Central memory CD8-positive, alpha-beta T cell (primary cell): Measurements from ENCODE around the gene FNIP2.
"Not testable (repeated sequence)": the region's sequence is repeated elsewhere in the genome, so short reads cannot be mapped to it uniquely, and the experiment has no call there.

Source experiments
- ATAC-seq: fragments of 150-1000 bp; cut with Tn5 transposase; replicated peaks from 2 replicates; pipeline ENCODE4 v1.10.0; 2022; ENCODE audit warnings: mild to moderate bottlenecking, moderate FRiP score, moderate number of reproducible peaks; ENCODE audit not compliant: poor library complexity, severe bottlenecking; ENCODE audit errors: extremely low read depth
- DNase-seq, 2 donors: peaks; one replicate each; pipeline ENCODE4 v3.0.0; 2021; ENCODE audit warnings: low spot score in 2 of 2
- H3K27ac Mint-ChIP-seq: one replicate; pipeline ENCODE4 v1.8.0; 2022; ENCODE audit warnings: low read depth, mild to moderate bottlenecking, moderate library complexity, mixed read lengths
- H3K27me3 Mint-ChIP-seq: one replicate; pipeline ENCODE4 v1.8.0; 2022; ENCODE audit warnings: mixed read lengths
- H3K36me3 Mint-ChIP-seq: one replicate; pipeline ENCODE4 v1.8.0; 2022; ENCODE audit warnings: mild to moderate bottlenecking, moderate library complexity, mixed read lengths; ENCODE audit not compliant: insufficient read depth
- H3K4me1 Mint-ChIP-seq: one replicate; pipeline ENCODE4 v1.8.0; 2022; ENCODE audit warnings: mixed read lengths
- H3K4me3 Mint-ChIP-seq: one replicate; pipeline ENCODE4 v1.8.0; 2022; ENCODE audit warnings: mild to moderate bottlenecking, moderate library complexity, mixed read lengths
- H3K9me3 Mint-ChIP-seq: one replicate; pipeline ENCODE4 v1.8.0; 2022; ENCODE audit warnings: mixed read lengths

The FNIP2 gene

DNA sequence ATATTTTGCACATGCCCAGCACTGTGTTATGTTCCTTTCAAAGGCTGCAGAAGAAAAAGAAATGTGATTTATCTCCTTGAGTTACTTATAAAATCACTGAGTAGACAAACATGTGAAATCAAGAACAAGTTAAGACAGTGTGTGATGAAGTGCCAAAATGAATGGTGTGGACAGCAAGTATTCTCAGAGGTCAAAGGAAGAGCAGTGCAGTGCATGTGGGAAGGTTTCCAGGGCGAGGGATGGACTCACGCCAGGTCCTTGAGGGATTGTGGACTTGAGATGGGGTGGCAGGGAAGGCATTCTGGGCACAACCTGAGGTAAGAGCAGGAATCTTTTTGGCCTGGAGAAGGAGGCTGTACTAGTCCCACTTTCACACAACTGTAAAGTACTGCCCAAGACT is 115.5 kb downstream of the FNIP2 start:
- Mint-ChIP-seq H3K4me3 (no peak overlapping the region), H3K36me3 (no peaks in the 10 kb centered on the region), H3K27ac (peak overlapping the region; percentile 0), H3K27me3 (no peaks in the 10 kb centered on the region), H3K9me3 (no peaks in the 10 kb centered on the region), H3K4me1 (no peaks in the 10 kb centered on the region)
- ATAC-seq (no peak), DNase-seq (no peak)

DNA sequence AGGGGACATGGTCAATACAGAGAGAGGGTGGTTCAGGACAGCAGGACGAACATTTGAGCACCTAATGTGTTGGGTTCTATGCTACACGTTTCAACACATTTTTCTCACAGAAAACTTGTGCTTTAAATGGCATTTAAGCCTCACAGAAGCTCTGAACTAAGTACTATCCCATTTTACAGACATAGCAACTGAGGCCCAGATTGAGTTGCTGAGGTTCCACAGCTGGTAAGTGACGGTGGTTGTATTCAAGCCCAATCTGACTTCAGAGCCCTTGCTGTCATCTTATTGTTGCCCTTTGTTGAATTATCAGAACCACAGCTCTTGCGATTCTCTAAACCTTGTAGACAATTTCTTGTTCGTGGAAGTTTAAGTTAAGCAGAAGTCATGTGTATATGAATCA is 116.7 kb downstream of the FNIP2 start:
- Mint-ChIP-seq H3K27me3 (no peaks in the 10 kb centered on the region), H3K4me1 (no peaks in the 10 kb centered on the region), H3K36me3 (no peaks in the 10 kb centered on the region), H3K9me3 (no peaks in the 10 kb centered on the region), H3K27ac (no peak overlapping the region), H3K4me3 (no peak overlapping the region)
- no peak for ATAC-seq
- no peak for DNase-seq

DNA sequence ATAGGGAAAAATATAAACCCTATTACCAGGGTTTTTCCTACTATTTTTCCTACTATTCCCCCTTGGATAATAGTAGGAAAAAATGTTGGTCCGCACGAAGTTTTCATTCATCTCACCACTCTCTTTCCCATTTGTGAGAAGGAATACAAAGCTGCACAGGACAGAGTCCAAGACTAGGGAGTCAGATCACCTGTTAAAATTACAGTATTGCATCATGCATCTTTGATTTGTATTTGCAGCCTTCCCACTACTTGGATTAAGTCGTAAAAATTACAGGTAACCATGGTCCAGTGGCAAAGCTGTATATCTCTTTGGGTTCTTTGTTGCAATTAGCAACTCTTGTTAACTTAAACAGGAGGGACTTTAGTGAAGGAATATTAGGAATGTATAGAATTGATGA is 121.5 kb downstream of the FNIP2 start:
- DNase-seq, result no peak
- no peak overlapping the region for H3K4me3 Mint-ChIP-seq
- no peak for ATAC-seq
- H3K27me3 Mint-ChIP-seq, result no peaks in the 10 kb centered on the region
- H3K9me3 Mint-ChIP-seq, result no peaks in the 10 kb centered on the region
- no peaks in the 10 kb centered on the region for H3K36me3 Mint-ChIP-seq
- no peak overlapping the region for H3K27ac Mint-ChIP-seq
- no peaks in the 10 kb centered on the region for H3K4me1 Mint-ChIP-seq

DNA sequence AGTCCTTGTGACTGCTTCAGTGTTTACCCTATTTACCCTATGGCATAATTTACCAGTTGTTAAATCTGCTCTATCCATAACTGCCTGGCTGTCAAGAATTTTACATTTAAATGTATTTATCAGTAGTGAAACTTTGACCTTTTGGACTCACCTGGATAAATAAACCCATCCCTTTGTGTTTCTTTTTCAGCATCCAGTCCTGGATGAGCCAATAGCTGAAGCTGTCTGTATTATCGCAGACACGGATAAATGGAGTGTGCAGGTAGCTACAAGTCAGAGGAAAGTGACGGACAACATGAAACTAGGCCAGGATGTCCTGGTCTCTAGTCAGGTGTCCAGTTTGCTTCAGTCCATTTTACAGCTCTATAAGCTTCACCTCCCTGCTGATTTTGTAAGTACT is 122.4 kb downstream of the FNIP2 start:
- peaks cover 2% of the 10 kb centered on the region for H3K36me3 Mint-ChIP-seq
- H3K4me3 Mint-ChIP-seq, result no peak overlapping the region
- H3K27ac Mint-ChIP-seq, result no peak overlapping the region
- peaks cover 9% of the 10 kb centered on the region for H3K4me1 Mint-ChIP-seq
- H3K9me3 Mint-ChIP-seq, result no peaks in the 10 kb centered on the region
- no peaks in the 10 kb centered on the region for H3K27me3 Mint-ChIP-seq
- DNase-seq, result no peak
- no peak for ATAC-seq

DNA sequence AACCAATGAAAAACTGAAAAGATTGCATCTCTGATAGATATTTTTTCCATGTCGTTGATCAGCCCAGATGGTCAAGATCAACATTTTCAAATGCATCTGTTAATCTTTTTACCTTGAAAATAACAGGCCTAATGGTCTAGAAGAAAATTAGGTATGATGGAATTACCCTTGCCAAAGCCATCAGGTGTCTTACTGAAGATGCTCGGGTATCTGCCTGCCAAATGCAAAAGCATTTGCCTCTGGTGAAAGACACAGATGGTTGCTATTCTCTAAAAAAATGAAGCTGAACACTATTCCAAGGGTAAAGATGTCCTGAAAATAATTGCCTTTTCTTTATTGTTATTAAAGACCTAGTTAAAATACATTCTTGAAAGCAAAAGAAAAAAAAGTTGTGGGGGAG is 126.0 kb downstream of the FNIP2 start:
- Mint-ChIP-seq H3K36me3 (peaks cover 6% of the 10 kb centered on the region), H3K4me1 (peaks cover 18% of the 10 kb centered on the region), H3K9me3 (no peaks in the 10 kb centered on the region), H3K27ac (no peak overlapping the region), H3K4me3 (no peak overlapping the region), H3K27me3 (no peaks in the 10 kb centered on the region)
- ATAC-seq (no peak), DNase-seq (no peak)

DNA sequence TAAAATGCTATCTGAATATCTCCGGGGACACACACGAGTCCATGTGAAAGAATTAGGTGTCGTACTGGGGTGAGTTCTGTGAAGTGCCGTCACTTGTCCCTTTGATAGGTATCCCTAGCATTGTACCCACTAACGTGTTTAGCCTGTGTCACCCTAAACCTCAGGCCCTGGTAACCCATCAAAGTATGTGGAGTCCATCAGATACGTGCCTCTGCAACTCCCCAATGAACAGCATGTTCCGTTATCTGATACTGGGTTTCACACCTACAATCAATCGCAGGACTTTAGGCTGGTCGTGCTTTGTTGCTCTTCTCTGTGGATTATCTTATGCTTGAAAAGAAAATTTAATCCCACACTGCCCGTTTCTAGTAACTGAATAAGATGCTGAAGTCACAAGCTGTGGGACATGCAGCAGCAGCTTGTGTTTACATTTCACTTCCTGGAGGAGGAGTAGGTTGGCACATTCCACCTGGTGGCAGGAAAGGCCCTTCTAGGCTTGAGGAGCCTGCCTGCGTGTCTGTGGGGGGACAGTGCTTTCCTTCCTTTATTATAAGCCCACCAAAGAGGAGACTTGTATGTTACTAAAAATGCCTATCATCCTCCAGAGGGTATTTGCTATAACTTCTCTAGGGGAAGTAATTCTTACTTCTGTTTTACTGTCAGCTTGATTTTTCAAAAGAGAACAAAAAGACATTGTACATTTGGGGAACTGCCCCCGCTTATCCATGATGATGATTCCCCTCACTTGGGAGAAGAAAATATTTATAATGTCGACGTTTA is 127.2 kb downstream of the FNIP2 start:
- Mint-ChIP-seq H3K27ac (peak overlapping the region; percentile 95), H3K27me3 (no peaks in the 10 kb centered on the region), H3K4me3 (no peak overlapping the region), H3K36me3 (peaks cover 8% of the 10 kb centered on the region), H3K9me3 (no peaks in the 10 kb centered on the region), H3K4me1 (peaks cover 23% of the 10 kb centered on the region)
- DNase-seq (peak in 1 of 2 donors; percentile 13), ATAC-seq (peak; percentile 61)

DNA sequence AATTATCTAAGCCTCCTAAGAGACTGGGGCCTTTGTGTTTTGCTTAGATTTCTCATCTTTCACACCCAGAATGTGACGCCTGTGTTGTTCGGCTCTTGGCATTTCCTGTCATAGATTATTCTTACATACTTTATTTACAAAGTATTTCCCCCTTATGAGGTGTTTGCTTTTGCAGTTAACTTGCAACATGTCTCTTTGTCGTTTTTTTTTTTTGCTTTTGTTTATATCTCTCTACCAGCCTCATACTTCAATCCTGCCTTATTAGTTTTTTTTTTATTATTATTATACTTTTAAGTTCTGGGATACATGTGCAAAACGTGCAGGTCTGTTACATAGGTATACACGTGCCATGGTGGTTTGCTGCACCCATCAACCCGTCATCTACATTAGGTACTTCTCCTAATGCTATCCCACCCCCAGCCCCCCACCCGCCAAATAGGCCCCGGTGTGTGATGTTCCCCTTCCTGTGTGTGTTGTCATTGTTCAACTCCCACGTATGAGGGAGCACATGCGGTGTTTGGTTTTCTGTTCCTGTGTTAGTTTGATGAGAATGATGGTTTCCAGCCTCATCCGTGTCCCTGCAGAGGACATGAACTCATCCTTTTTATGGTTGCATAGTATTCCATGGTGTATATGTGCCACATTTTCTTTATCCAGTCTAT is 127.9 kb downstream of the FNIP2 start:
- H3K36me3 Mint-ChIP-seq, H3K9me3 Mint-ChIP-seq, H3K27me3 Mint-ChIP-seq, H3K4me3 Mint-ChIP-seq, DNase-seq: not testable (repeated sequence)
- H3K27ac Mint-ChIP-seq, result peak overlapping the region; percentile 95
- H3K4me1 Mint-ChIP-seq, result peaks cover 27% of the 10 kb centered on the region
- ATAC-seq, result peak; percentile 90

DNA sequence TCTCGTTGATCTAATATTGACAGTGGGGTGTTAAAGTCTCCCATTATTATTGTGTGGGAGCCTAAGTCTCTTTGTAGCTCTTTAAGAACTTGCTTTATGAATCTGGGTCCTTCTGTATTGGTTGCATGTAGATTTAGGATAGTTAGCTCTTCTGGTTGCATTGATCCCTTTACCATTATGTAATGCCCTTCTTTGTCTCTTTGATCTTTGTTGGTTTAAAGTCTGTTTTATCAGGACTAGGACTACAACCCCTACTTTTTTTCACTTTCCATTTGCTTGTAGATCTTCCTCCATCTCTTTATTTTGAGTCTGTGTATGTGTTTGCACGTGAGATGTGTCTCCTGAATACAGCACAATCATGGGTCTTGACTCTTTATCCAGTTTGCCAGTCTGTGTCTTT is 131.6 kb downstream of the FNIP2 start:
- not testable (repeated sequence) for DNase-seq, H3K27me3 Mint-ChIP-seq, H3K9me3 Mint-ChIP-seq, H3K4me3 Mint-ChIP-seq, ATAC-seq, H3K27ac Mint-ChIP-seq, H3K36me3 Mint-ChIP-seq
- peaks cover 36% of the 10 kb centered on the region for H3K4me1 Mint-ChIP-seq

DNA sequence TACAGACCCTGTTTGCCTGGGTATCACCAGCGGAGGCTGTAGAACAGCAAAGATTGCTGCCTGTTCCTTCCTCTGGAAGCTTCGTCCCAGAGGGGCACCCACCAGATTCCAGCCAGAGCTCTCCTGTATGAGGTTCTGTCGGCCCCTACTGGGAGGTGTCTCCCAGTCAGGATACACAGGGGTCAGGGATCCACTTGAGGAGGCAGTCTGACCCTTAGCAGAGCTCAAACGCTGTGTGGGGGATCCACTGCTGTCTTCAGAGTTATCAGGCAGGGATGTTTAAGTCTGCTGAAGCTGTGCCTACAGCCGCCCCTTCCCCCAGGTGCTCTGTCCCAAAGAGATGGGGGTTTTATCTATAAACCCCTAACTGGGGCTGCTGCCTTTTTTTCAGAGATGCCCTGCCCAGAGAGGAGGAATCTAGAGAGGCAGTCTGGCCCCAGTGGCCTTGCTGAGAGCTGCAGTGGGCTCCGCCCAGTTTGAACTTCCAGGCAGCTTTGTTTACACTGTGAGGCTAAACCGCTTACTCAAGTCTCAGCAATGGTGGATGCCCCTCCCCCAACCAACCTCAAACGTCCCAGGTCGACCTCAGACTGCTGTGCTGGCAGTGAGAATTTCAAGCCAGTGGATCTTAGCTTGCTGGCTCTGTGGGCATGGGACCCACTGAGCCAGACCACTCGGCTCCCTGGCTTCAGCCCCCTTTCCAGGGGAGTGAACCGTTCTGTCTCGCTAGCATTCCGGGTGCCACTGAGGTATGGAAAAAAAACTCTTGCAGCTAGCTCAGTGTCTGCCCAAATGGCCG is 133.7 kb downstream of the FNIP2 start:
- H3K4me1 Mint-ChIP-seq, result peaks cover 23% of the 10 kb centered on the region
- not testable (repeated sequence) for H3K36me3 Mint-ChIP-seq, H3K27me3 Mint-ChIP-seq, H3K27ac Mint-ChIP-seq, H3K9me3 Mint-ChIP-seq, H3K4me3 Mint-ChIP-seq
- DNase-seq, result peak; percentile 22 to 30
- ATAC-seq, result peak; percentile 70

DNA sequence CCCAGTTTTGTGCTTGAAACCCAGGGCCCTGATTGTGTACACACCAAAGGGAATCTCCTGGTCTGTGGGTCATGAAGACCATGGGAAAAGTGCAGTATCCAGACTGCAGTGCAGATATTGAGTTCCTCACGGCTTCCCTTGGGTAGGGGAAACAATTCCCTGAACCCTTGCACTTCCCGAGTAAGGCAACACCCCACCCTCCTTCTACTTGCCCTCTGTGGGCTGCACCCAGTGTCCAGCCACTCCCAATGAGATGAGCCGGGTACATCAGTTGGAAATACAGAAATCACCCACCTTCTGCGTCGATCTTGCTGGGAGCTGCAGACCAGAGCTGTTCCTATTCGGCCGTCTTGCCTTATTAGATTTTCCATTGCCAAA is 134.2 kb downstream of the FNIP2 start:
- no peaks in the 10 kb centered on the region for H3K27me3 Mint-ChIP-seq
- DNase-seq (no peak), ATAC-seq (no peak)
- H3K9me3 Mint-ChIP-seq, result no peaks in the 10 kb centered on the region
- H3K36me3 Mint-ChIP-seq, result peaks cover 8% of the 10 kb centered on the region
- H3K27ac Mint-ChIP-seq, result no peak overlapping the region
- H3K4me1 Mint-ChIP-seq, result peaks cover 23% of the 10 kb centered on the region
- H3K4me3 Mint-ChIP-seq, result peak overlapping the region; percentile 3

DNA sequence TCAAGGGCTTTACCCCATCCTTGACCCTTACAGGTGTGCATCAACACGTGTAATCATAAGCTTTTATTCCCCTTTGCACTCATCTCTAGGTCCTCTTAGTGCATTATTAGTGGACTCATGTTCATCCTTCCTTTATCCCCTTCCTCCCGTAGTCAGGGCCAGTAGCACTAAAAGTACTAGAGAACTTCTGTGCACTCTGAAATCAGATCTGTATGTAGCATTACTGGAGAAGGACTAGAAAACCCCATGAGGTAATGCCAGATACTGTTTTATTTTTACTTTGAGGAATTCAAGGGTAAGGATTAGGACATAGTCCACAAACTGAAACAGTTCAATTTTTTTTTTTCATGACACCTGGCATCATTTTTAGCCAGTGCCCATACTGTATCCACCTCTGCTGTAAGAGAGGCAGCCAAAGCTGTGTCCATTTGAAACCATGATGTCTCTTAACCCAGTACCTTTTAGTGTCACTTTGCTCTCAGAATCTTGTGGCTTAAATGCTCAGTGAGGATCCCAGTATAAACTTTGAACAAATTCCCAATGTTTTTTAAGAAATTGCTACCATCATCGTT is 134.7 kb downstream of the FNIP2 start:
- peaks cover 23% of the 10 kb centered on the region for H3K4me1 Mint-ChIP-seq
- H3K4me3 Mint-ChIP-seq, result peak overlapping the region; percentile 3
- ATAC-seq, result no peak
- peaks cover 8% of the 10 kb centered on the region for H3K36me3 Mint-ChIP-seq
- no peak for DNase-seq
- no peak overlapping the region for H3K27ac Mint-ChIP-seq
- H3K9me3 Mint-ChIP-seq, result no peaks in the 10 kb centered on the region
- no peaks in the 10 kb centered on the region for H3K27me3 Mint-ChIP-seq

DNA sequence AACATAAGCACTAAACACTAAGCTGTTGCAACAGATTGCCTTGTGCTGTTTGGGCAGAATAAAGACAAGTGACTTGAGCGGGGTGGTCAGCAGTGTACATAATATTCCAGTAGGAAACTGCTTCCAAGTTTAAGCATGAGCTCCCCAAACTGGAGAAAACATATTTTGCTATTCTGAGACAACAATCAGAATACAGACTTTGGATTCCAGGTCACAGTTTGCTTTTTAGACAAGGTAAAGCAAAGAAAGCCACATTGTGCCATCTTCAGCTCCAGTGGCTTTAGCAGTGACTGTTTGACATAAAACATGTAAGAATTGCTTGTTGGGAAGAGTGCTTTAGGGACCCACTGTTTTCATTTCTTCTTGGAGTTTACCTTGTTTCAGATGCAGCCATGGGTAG is 136.0 kb downstream of the FNIP2 start:
- peaks cover 6% of the 10 kb centered on the region for H3K36me3 Mint-ChIP-seq
- H3K27ac Mint-ChIP-seq, result no peak overlapping the region
- no peak overlapping the region for H3K4me3 Mint-ChIP-seq
- H3K4me1 Mint-ChIP-seq, result peaks cover 23% of the 10 kb centered on the region
- DNase-seq (no peak), ATAC-seq (no peak)
- H3K27me3 Mint-ChIP-seq, result no peaks in the 10 kb centered on the region
- no peaks in the 10 kb centered on the region for H3K9me3 Mint-ChIP-seq
